DND-41 (cell line): ENCODE measurements around the gene PDXK.

ENCODE experiments used
- EZH2 ChIP-seq: IDR thresholded peaks from 3 replicates; pipeline ENCODE4 v1.6.1; 2012; ENCODE audit warnings: borderline replicate concordance, low read depth, mild to moderate bottlenecking, moderate library complexity, low read length, inconsistent platforms; ENCODE audit not compliant: severe bottlenecking
- TF ChIP-seq, protein P1 (sequence below): IDR thresholded peaks from 2 replicates; pipeline ENCODE4 v1.5.1; 2012; ENCODE audit warnings: borderline replicate concordance, low read length, moderate library complexity, mild to moderate bottlenecking; ENCODE audit not compliant: poor library complexity, severe bottlenecking; ENCODE audit errors: extremely low read depth

DNA sequence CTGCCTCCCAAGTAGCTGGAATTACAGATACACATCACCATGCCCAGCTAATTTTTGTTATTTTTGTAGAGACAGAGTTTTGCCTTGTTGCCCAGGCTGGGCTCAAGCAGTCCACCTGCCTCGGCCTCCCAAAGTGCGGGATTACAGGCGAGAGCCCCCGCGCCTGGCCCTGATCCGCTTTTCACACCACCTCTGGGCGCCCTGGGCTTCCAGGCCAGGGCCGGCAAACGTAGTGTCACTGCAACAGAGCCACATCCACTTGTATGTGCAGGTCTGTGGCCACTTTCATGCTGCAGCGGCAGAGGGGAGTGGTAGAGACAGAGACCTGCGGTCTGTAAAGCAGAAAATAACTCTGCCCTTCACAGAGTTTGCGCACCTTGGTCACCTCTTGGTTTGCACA lies 30.0 kb upstream of the PDXK start:
- TF ChIP-seq, protein P1, sequence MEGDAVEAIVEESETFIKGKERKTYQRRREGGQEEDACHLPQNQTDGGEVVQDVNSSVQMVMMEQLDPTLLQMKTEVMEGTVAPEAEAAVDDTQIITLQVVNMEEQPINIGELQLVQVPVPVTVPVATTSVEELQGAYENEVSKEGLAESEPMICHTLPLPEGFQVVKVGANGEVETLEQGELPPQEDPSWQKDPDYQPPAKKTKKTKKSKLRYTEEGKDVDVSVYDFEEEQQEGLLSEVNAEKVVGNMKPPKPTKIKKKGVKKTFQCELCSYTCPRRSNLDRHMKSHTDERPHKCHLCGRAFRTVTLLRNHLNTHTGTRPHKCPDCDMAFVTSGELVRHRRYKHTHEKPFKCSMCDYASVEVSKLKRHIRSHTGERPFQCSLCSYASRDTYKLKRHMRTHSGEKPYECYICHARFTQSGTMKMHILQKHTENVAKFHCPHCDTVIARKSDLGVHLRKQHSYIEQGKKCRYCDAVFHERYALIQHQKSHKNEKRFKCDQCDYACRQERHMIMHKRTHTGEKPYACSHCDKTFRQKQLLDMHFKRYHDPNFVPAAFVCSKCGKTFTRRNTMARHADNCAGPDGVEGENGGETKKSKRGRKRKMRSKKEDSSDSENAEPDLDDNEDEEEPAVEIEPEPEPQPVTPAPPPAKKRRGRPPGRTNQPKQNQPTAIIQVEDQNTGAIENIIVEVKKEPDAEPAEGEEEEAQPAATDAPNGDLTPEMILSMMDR, result no peak
- no peak for TF ChIP-seq EZH2
